ENCODE measurements around the gene YEATS2.
A peak's percentile ranks its signal among the peaks of the same experiment; 100 is the strongest.

Gene YEATS2

DNA sequence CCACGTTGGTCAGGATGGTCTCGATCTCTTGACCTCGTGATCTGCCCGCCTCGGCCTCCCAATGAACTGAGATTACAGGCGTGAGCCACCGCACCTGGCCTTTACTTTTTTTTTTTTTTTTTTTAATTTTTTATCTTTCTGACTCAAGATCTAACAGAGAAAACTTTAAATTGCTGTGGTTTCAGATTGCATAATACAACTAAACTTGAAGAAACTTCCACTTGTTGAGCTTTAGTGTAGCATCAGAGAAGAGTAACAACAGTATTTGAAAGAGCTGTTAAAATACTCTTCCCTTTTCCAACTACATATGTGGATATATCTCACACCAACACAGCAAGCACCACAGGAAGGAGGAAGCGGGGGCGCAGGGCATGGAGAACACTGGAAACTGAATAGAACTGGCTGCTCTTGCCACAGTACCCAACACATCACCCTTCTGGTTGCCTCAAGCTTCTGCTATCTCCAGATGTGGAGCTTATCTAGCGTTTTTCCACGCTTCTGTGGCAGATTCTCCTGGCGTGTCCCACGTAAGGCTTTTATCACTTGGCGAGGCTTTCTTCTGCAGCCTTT, 82.4 kb downstream of the YEATS2 start:
- DNase-seq, result peak; percentile 95 to 96

GRCh38 chr3:183781246-183781645, 83.6 kb downstream of the YEATS2 start:
- DNase-seq, result no peak

DNA sequence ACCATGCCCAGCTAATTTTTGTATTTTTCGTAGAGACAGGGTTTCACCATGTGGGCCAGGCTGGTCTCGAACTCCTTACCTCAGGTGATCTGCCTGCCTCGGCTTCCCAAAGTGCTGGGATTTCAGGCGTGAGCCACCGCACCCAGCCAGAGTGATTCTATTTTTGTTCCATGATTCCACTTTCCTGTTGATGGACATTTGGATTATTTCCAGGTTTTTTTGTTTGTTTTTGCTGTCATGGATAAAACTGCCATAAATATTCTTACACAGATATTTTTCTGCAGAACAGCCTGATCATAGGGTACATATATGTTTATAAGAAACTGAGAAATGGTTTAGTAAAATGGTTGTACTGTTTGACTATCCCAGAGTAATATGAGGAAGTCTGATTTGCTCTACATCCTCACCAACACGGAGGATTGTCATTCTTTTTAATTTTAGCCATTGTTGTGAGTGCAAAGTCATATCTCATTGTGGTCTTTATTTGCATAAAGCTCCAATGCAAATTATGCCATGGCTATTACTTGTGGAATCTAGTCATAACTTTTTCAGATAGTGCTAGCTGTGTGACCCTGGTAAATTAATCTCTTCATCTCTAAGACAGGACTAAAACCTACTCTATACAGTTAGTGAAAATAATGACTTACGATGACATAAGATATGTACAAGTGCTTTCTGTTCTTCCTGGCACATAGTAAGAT, 85.1 kb downstream of the YEATS2 start:
- peak in 1 of 2 donors; percentile 10 for DNase-seq

GRCh38 chr3:183784503-183784902, 86.9 kb downstream of the YEATS2 start:
- peak; percentile 86 to 91 for DNase-seq

DNA sequence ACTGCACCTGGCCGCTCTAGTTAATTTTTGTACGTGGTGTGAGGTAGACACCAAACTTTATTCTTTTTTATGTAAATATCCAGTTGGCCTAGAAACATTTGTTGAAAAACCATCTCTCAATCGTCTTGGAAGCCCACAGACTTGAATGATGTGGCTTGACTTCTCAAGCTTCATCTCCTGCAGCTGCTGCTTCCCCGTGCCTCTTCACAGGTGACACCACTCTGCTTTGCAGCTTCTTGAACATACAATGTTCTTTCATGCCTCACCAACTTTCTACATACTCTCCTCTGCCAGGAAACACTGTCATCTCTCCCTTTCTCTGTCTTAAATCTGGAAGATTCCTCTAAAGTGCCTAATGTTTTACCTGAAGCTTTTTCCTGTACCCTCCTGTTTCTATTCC, 92.2 kb downstream of the YEATS2 start:
- no peak for DNase-seq

DNA sequence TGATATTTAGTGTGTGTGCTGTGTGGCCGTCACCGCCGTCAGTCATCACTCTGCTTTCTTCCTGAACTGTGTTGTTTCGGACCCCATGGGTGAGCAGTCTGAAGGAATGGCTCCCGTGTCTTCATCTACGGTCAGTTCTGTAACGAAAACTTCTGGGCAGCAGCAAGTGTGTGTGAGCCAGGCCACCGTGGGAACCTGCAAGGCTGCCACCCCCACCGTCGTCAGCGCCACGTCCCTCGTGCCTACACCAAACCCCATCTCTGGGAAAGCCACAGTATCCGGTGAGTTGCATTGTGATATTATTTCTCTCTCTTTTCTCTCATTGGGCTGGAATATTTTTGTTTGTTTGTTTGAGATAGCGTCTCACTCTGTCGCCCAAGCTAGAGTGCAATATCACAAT, 93.1 kb downstream of the YEATS2 start:
- DNase-seq, result no peak

DNA sequence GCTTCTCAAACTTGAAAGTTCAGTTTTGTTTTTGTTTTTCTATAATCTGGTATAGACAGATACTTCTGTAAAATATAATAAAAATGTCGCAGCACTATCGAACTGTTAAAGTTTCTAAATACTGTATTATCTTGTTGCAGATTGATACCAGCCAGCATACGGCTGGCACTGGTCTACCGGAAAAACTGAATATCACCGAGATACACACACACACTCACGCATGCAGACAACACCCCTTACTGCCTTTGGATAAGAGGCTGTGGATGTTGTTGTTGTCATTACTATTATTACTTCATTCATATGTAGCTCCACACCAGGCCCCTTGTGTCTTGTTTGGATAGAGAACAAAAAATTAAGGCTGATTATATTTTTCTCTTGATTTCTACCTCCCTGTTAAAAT, 95.4 kb downstream of the YEATS2 start:
- DNase-seq, result no peak

GRCh38 chr3:183794452-183794851, 96.9 kb downstream of the YEATS2 start:
- no peak for DNase-seq

DNA sequence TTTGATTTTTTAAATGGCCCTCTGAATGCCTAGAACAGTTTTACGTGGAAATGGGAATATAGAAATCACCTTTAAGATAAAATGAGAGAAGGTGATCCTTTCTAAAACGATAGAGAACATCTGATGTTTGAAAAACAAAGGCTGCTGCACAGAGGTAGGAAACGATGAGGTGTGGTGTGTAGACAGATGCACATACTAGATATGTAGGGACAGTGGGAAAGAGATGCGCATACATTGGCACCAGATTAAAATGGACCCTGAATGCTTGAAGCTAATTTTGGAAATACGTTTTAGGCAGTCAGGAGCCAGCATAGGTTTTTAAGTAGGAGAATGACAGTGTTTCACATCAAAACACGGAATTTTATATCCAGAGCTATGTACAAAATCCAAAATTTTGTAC, 98.8 kb downstream of the YEATS2 start:
- no peak for DNase-seq

GRCh38 chr3:183797996-183798395, 100.4 kb downstream of the YEATS2 start:
- DNase-seq, result no peak

DNA sequence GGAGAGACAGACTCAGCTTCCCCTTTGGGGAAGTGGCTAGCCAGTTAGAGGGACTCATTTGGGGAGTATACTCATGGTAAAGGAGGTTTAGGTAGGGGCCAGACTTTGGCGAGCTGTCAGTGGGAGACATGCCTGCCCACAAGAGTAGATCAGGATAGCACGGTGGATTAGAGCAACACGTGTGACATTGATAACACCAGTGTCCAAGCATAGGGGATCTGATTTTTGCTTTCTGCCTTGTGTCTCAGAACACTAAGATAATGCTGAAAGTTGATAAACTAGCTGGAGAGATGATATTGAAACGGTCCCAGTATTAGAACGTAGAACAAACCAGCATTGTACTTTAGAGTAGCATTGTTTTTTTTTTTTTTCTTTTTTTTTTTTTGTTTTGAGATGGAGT, 101.9 kb downstream of the YEATS2 start:
- no peak for DNase-seq

GRCh38 chr3:183800243-183800863, 102.8 kb downstream of the YEATS2 start:
- DNase-seq, result no peak

GRCh38 chr3:183801601-183802000, 104.0 kb downstream of the YEATS2 start:
- no peak for DNase-seq

GRCh38 chr3:183802989-183803388, 105.4 kb downstream of the YEATS2 start:
- DNase-seq, result no peak

DNA sequence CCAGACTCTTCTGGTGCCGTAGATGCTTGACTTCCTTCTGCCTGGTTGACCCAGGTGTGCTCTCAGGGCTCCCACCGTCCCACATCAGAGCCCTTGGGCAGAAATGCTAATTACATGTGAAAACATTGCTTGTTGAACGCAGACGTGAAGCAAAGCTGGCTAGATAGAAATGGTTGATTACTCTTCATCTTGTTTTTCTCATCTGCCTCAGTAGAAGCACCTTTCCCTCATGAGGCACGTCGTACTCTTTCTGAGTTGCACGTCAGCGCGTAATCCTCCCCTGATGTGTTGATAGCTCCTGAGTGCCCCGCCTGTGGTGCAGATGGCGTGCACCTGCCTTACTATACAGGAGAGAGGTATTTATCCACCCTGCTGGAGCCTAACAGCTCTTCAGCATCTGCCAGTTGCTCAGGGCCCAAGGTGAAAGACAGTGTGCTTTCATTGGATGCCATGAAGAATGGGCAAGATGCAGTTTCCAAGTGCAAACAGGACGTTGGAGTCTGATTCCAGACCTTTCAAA, 109.7 kb downstream of the YEATS2 start:
- no peak for DNase-seq

GRCh38 chr3:183807881-183808280, 110.3 kb downstream of the YEATS2 start:
- DNase-seq, result no peak

DNA sequence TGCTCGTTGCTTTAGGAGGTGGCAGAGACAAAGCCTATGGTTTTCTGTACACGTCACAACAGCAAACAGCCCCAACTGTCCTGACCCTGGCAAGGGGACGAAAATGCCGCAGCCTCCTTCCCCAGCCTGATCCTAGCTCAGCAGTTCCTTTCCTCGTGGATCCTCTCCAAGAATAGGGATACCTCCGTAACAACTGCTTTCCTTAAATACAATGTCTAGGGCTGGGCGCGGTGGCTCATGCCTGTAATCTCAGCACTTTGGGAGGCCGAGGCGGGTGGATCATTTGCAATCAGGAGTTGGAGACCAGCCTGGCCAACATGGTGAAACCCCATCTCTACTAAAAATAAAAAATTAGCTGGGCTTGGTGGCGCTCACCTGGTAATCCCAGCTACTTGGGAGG, 110.8 kb downstream of the YEATS2 start:
- no peak for DNase-seq

DNA sequence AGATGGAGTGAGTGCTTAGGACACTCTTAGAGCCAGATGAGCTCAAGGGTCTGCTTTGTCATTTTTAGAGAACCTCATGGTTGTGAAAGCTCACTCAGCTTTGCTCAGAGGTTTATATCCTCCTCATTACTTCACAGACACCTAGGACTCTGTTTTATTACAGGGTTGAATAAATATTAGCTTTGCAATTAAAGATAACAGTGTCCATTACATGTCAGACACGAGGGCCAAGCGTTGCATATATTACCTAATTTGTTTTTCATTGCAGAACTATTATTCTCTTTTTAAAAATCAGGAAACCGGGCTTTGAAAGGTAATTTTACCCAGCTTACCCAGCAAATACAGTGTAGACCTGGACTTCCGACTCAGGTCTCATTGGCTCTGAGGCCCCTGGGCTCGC, 111.7 kb downstream of the YEATS2 start:
- no peak for DNase-seq

GRCh38 chr3:183810643-183811594, 113.3 kb downstream of the YEATS2 start:
- DNase-seq, result no peak

DNA sequence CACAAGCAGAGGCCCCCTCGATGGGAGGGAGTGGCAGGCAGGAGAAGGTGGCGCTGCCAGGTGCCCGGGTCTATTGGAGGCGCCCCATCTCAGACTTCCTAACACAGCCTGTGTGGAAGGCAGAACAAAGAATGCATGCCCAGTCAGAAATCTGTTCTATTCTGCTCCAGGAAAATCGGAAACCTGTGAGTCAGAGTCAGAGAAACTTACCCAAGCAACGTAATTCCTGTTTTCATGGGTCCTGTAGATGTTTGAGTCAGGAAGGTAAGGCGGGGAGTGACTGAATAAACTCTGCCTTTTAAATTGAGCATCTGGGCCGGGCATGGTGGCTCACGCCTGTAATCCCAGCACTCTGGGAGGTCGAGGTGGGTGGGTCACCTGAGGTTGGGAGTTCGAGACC, 114.0 kb downstream of the YEATS2 start:
- no peak for DNase-seq

DNA sequence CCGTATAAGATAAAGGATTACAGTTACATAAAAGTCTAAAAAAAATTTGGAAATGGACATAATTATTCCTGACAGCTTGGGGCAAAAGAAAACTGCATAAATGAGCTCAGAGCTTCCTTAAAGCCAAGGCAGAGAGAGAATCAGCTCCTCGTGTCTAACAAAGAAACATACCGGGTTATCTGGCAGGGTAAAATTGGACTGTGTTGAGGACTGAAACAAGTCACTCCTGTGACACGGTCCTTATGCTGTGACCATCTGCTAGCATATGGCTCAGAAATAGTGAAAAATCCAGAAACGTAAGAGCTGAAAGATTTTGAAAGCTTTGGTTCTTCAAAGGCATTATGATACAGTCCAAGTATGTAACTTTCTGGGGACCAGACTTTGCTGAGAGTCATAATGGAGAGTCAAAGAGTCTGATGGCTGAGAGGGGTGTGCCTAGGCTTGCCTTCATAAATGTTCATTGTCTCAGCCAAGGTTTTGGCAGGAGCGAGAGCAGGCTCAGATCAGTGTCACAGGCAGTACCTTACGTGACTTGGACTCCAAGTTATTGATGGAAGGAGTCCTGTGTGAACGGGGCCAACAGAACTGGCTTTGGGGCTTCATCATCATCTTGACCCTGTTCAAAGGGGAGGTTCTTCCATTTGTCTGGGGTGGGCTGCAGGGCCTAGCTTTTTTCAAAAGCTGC, 115.3 kb downstream of the YEATS2 start:
- no peak for DNase-seq

DNA sequence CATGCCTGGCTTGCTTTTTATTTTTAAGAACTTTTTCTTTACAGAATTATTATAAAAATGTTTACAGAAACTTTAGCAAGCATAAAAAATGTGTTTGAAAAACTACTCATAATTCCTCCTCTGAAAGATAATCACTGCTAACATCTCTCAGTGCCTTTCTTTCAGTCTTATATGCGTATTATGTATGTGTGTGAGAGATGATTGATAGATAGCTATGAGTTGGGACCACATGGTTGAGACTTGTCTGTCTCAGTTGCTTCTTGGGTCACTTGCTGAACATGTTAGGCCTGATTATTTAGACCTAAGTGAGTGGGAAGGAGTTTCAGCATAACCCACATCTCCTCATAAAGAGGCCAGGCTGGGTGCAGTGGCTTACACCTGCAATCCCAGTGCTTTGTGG, 116.6 kb downstream of the YEATS2 start:
- no peak for DNase-seq
